Measurements from ENCODE around the gene MORC2. TPM values are rescaled to one million over a fixed set of nuclear protein-coding genes. Genes with fewer than 3 reads are reported as not detected.

Gene MORC2
- total and polyA plus RNA-seq, 2 of the 13 experiments (the other 11 are each of a cell fraction or from before 2014, with no cell fraction given) = 11.9 to 18.3 TPM

GRCh38 chr22:31001124-31001770, 32.7 kb upstream of the MORC2 start (continued):
- TF ChIP-seq KAT8 (CRISPR knock-in tag; IDR thresholded peaks at IDR 0.05) (no peak), SNAPC2 (CRISPR knock-in tag; IDR thresholded peaks at IDR 0.05) (no peak), KAT7 (CRISPR knock-in tag; IDR thresholded peaks at IDR 0.05; ENCODE audit: borderline replicate concordance) (no peak), ZNF709 (CRISPR knock-in tag; IDR thresholded peaks at IDR 0.05) (no peak), TGIF2 (CRISPR knock-in tag; IDR thresholded peaks at IDR 0.05) (no peak), MIXL1 (CRISPR knock-in tag; IDR thresholded peaks at IDR 0.05) (no peak), ATF6 (CRISPR knock-in tag; conservative IDR thresholded peaks at IDR 0.05) (no peak), ZBTB1 (CRISPR knock-in tag; IDR thresholded peaks at IDR 0.05; ENCODE audit: borderline replicate concordance) (no peak), ZNF460 (CRISPR knock-in tag; IDR thresholded peaks at IDR 0.05; ENCODE audit: borderline replicate concordance) (peak; percentile 70), ZNF570 (CRISPR knock-in tag; IDR thresholded peaks at IDR 0.05; ENCODE audit: borderline replicate concordance) (no peak), ZNF766 (CRISPR knock-in tag; IDR thresholded peaks at IDR 0.05; ENCODE audit: borderline replicate concordance) (no peak), ZNF629 (CRISPR knock-in tag; conservative IDR thresholded peaks at IDR 0.05) (no peak), ZXDC (CRISPR knock-in tag; IDR thresholded peaks at IDR 0.05) (no peak), SPEN (CRISPR knock-in tag; IDR thresholded peaks at IDR 0.05; ENCODE audit: low read depth) (no peak), SKI (IDR thresholded peaks at IDR 0.05; ENCODE audit: partially characterized antibody) (no peak), TAF15 (IDR thresholded peaks at IDR 0.05; ENCODE audit: low read depth, low read length, poor library complexity, severe bottlenecking) (no peak), ZNF513 (CRISPR knock-in tag; conservative IDR thresholded peaks at IDR 0.05) (no peak), HNF1A (IDR thresholded peaks at IDR 0.05; ENCODE audit: low read depth) (no peak), HNF1A (CRISPR knock-in tag; IDR thresholded peaks at IDR 0.05; ENCODE audit: borderline replicate concordance) (no peak), FOXA3 (CRISPR knock-in tag; IDR thresholded peaks at IDR 0.05) (peak; percentile 19; the same call in 1 of the 2 replicates), ONECUT2 (CRISPR knock-in tag; IDR thresholded peaks at IDR 0.05) (no peak)

Measured in HepG2 (cell line).